H9 (cell line): Measurements from ENCODE around the gene C15orf61. TPM values are rescaled to one million over a fixed set of nuclear protein-coding genes. Genes with fewer than 3 reads are reported as not detected.

Experiments
- DNase-seq: peaks from one replicate; pipeline ENCODE4 v3.0.0-alpha.2; 2017
- H2AFZ ChIP-seq: one replicate; pipeline ENCODE4 v1.6.1; 2013; ENCODE audit warnings: mild to moderate bottlenecking, low read length, control low read depth, moderate library complexity
- H2AK5ac ChIP-seq: 2 replicates; pipeline ENCODE4 v1.6.1; 2013; ENCODE audit warnings: low read length, control low read depth, mixed read lengths; ENCODE audit not compliant: insufficient read length
- H2BK120ac ChIP-seq: one replicate; pipeline ENCODE4 v1.6.1; 2013; ENCODE audit warnings: low read depth, mild to moderate bottlenecking, low read length, control low read depth, inconsistent platforms; ENCODE audit not compliant: poor library complexity, severe bottlenecking
- H2BK12ac ChIP-seq: 2 replicates; pipeline ENCODE4 v1.6.1; 2013; ENCODE audit warnings: low read length, control low read depth, mixed read lengths, low read depth; ENCODE audit not compliant: insufficient read length
- H2BK15ac ChIP-seq: 2 replicates; pipeline ENCODE4 v1.6.1; 2013; ENCODE audit warnings: low read depth, low read length, control low read depth
- H2BK20ac ChIP-seq: one replicate; pipeline ENCODE4 v1.6.1; 2013; ENCODE audit warnings: low read depth, mild to moderate bottlenecking, low read length, control low read depth, inconsistent platforms; ENCODE audit not compliant: poor library complexity, severe bottlenecking
- H2BK5ac ChIP-seq: 2 replicates; pipeline ENCODE4 v1.6.1; 2013; ENCODE audit warnings: low read length, control low read depth, mixed read lengths; ENCODE audit not compliant: insufficient read length
- H3K14ac ChIP-seq: 2 replicates; pipeline ENCODE4 v1.6.1; 2013; ENCODE audit warnings: low read length, control low read depth; ENCODE audit not compliant: insufficient read depth
- H3K18ac ChIP-seq: 2 replicates; pipeline ENCODE4 v1.6.1; 2013; ENCODE audit warnings: low read depth, mild to moderate bottlenecking, mixed read lengths, low read length, control low read depth; ENCODE audit not compliant: insufficient read length
- H3K23ac ChIP-seq: 2 replicates; pipeline ENCODE4 v1.6.1; 2013; ENCODE audit warnings: low read length, control low read depth, mixed read lengths, low read depth; ENCODE audit not compliant: insufficient read length
- H3K23me2 ChIP-seq: 2 replicates; pipeline ENCODE4 v1.6.1; 2013; ENCODE audit warnings: low read depth, mild to moderate bottlenecking, mixed read lengths, low read length, control low read depth; ENCODE audit not compliant: insufficient read length, poor library complexity, severe bottlenecking
- H3K27ac ChIP-seq: 2 replicates; pipeline ENCODE4 v1.5.1; 2013; ENCODE audit warnings: low read length, control low read depth, mixed read lengths, low read depth; ENCODE audit not compliant: insufficient read length
- H3K27me3 ChIP-seq: 2 replicates; pipeline ENCODE4 v1.6.1; 2013; ENCODE audit warnings: low read length, control low read depth, inconsistent platforms; ENCODE audit not compliant: insufficient read depth
- H3K4ac ChIP-seq: 2 replicates; pipeline ENCODE4 v1.6.1; 2013; ENCODE audit warnings: low read depth, mild to moderate bottlenecking, control low read depth, inconsistent platforms, low read length, moderate library complexity
- H3K4me1 ChIP-seq: 2 replicates; pipeline ENCODE4 v1.6.1; 2013; ENCODE audit warnings: low read length, control low read depth, inconsistent platforms; ENCODE audit not compliant: insufficient read depth
- H3K4me2 ChIP-seq: 2 replicates; pipeline ENCODE4 v1.6.1; 2013; ENCODE audit warnings: low read length, control low read depth, mixed read lengths; ENCODE audit not compliant: insufficient read length, insufficient read depth
- H3K56ac ChIP-seq: 2 replicates; pipeline ENCODE4 v1.6.1; 2013; ENCODE audit warnings: low read depth, mild to moderate bottlenecking, mixed read lengths, low read length, control low read depth; ENCODE audit not compliant: insufficient read length
- H3K79me1 ChIP-seq: 2 replicates; pipeline ENCODE4 v1.6.1; 2013; ENCODE audit warnings: low read depth, mild to moderate bottlenecking, moderate library complexity, low read length, control low read depth, inconsistent platforms; ENCODE audit not compliant: insufficient read depth, poor library complexity, severe bottlenecking
- H3K79me2 ChIP-seq: 2 replicates; pipeline ENCODE4 v1.6.1; 2013; ENCODE audit warnings: low read length, control low read depth, inconsistent platforms; ENCODE audit not compliant: insufficient read depth
- H3K9ac ChIP-seq: 2 replicates; pipeline ENCODE4 v1.6.1; 2013; ENCODE audit warnings: low read length, control low read depth, mixed read lengths; ENCODE audit not compliant: insufficient read length; ENCODE audit errors: extremely low read depth
- H3K9me3 ChIP-seq: one replicate; pipeline ENCODE4 v1.6.1; 2013; ENCODE audit warnings: low read depth, low read length, inconsistent platforms; ENCODE audit not compliant: control insufficient read depth
- H3T11ph ChIP-seq: one replicate; pipeline ENCODE4 v1.6.1; 2013; ENCODE audit warnings: mild to moderate bottlenecking, low read length, control low read depth, inconsistent platforms
- H4K20me1 ChIP-seq: one replicate; pipeline ENCODE4 v1.6.1; 2013; ENCODE audit not compliant: control insufficient read depth, insufficient read length, insufficient read depth
- H4K5ac ChIP-seq: 2 replicates; pipeline ENCODE4 v1.6.1; 2013; ENCODE audit warnings: low read depth, mild to moderate bottlenecking, mixed read lengths, low read length, control low read depth; ENCODE audit not compliant: insufficient read length
- H4K8ac ChIP-seq: replicated peaks from 2 replicates; pipeline ENCODE4 v1.6.1; 2013; ENCODE audit warnings: low read length, control low read depth, mixed read lengths, low read depth; ENCODE audit not compliant: insufficient read length
- H4K91ac ChIP-seq: 2 replicates; pipeline ENCODE4 v1.6.1; 2013; ENCODE audit warnings: low read depth, mild to moderate bottlenecking, moderate library complexity, mixed read lengths, low read length, control low read depth; ENCODE audit not compliant: insufficient read length
- H3K27ac Mint-ChIP-seq, 3 experiments: 2 replicates in 2 of 3; 3 replicates in 1 of 3; pipeline ENCODE4 v1.8.0; 2020 to 2021; ENCODE audit warnings: mixed read lengths in 3 of 3, mild to moderate bottlenecking in 1 of 3, moderate library complexity in 1 of 3
- H3K27me3 Mint-ChIP-seq: 2 replicates; pipeline ENCODE4 v1.8.0; 2021; ENCODE audit warnings: low read depth, mild to moderate bottlenecking, moderate library complexity, mixed read lengths
- H3K36me3 Mint-ChIP-seq, 3 experiments: 2 replicates in 2 of 3; 3 replicates in 1 of 3; pipeline ENCODE4 v1.8.0; 2020 to 2021; ENCODE audit warnings: low read depth in 3 of 3, mixed read lengths in 3 of 3; ENCODE audit not compliant: insufficient read depth in 1 of 3
- H3K4me1 Mint-ChIP-seq, 2 experiments: 2 replicates each; pipeline ENCODE4 v1.8.0; 2020; ENCODE audit warnings: mixed read lengths in 2 of 2
- H3K4me3 Mint-ChIP-seq, 2 experiments: 2 replicates in 1 of 2; 3 replicates in 1 of 2; pipeline ENCODE4 v1.8.0; 2020 to 2021; ENCODE audit warnings: mild to moderate bottlenecking in 2 of 2, mixed read lengths in 2 of 2, moderate library complexity in 1 of 2
- H3K9me3 Mint-ChIP-seq, 2 experiments: 2 replicates in 1 of 2; 3 replicates in 1 of 2; pipeline ENCODE4 v1.8.0; 2020; ENCODE audit warnings: mild to moderate bottlenecking in 2 of 2, mixed read lengths in 2 of 2, moderate library complexity in 1 of 2
- WGBS: extraction: QIAGEN DNeasy Blood & Tissue Kit; methylation state at CpG from one replicate; pipeline ENCODE4 v1.1.7; 2013; ENCODE audit warnings: missing lambda C conversion rate, low lambda C conversion rate, mixed read lengths; ENCODE audit not compliant: insufficient read length; ENCODE audit errors: extremely low coverage; 5-methylcytosine and 5-hydroxymethylcytosine counted together
- total RNA-seq: library from RNA; stranded (reverse); gene quantifications from 2 replicates; pipeline ENCODE4 v1.2.1, GENCODE V29; 2021
- TF ChIP-seq, protein P1 (sequence below): fragments of 200-600 bp; sonication (generic); conservative IDR thresholded peaks from 3 replicates; pipeline ENCODE4 v1.8.0; 2021; ENCODE audit warnings: antibody characterized with exemption, mild to moderate bottlenecking

C15orf61 gene
- total RNA-seq, 1 experiment from 2014 or later: 2.6 TPM

DNA sequence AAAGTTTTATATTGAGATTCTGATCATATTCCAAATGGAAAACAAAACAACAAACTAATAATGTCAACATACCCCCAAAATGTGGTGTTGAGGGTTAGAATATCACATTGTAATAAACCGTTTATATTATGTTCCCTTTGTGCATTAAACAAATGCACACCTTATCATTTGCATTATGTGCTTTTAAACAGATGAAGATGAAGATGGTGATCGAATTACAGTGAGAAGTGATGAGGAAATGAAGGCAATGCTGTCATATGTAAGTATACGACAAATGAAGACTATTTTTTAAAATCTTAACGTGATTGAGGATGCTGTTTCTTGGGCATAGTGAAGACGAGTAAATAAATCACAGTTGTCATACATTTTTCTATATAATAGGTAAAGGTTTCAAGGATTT is 42.2 kb downstream of the C15orf61 start:
- H3K4me2 ChIP-seq: no peak overlapping the region
- no peak overlapping the region for H2BK15ac ChIP-seq
- H2AFZ ChIP-seq: no peak overlapping the region
- no peaks in the 10 kb centered on the region for H4K20me1 ChIP-seq
- peaks cover 24 to 26% of the 10 kb centered on the region in 2 experiments for H3K4me1 Mint-ChIP-seq
- H4K8ac ChIP-seq: no peak overlapping the region
- no peak overlapping the region for H4K5ac ChIP-seq
- no peaks in the 10 kb centered on the region for H3K79me2 ChIP-seq
- H3K27ac ChIP-seq: no peak overlapping the region
- H3K27ac Mint-ChIP-seq: no peak overlapping the region
- peaks cover 2 to 3% of the 10 kb centered on the region in 2 experiments; a peak in 4 of 5 replicates for H3K9me3 Mint-ChIP-seq
- TF ChIP-seq, protein P1, sequence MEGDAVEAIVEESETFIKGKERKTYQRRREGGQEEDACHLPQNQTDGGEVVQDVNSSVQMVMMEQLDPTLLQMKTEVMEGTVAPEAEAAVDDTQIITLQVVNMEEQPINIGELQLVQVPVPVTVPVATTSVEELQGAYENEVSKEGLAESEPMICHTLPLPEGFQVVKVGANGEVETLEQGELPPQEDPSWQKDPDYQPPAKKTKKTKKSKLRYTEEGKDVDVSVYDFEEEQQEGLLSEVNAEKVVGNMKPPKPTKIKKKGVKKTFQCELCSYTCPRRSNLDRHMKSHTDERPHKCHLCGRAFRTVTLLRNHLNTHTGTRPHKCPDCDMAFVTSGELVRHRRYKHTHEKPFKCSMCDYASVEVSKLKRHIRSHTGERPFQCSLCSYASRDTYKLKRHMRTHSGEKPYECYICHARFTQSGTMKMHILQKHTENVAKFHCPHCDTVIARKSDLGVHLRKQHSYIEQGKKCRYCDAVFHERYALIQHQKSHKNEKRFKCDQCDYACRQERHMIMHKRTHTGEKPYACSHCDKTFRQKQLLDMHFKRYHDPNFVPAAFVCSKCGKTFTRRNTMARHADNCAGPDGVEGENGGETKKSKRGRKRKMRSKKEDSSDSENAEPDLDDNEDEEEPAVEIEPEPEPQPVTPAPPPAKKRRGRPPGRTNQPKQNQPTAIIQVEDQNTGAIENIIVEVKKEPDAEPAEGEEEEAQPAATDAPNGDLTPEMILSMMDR: no peak
- H3K27me3 Mint-ChIP-seq: no peaks in the 10 kb centered on the region
- no peaks in the 10 kb centered on the region for H3K27me3 ChIP-seq
- H3K23me2 ChIP-seq: no peaks in the 10 kb centered on the region
- no peak for DNase-seq
- H3K23ac ChIP-seq: no peak overlapping the region
- H3K56ac ChIP-seq: no peak overlapping the region
- no peak overlapping the region for H3K4ac ChIP-seq
- H3K79me1 ChIP-seq: no peaks in the 10 kb centered on the region
- H3K4me1 ChIP-seq: no peaks in the 10 kb centered on the region
- H2BK5ac ChIP-seq: no peak overlapping the region
- H2BK12ac ChIP-seq: no peak overlapping the region
- no peak overlapping the region for H2AK5ac ChIP-seq
- H3K36me3 Mint-ChIP-seq: peaks cover 3 to 6% (median 4%) of the 10 kb centered on the region in 3 experiments; a peak in 5 of 7 replicates
- H3K18ac ChIP-seq: no peak overlapping the region
- H4K91ac ChIP-seq: no peak overlapping the region
- H3K4me3 Mint-ChIP-seq: no peak overlapping the region
- H3K14ac ChIP-seq: no peak overlapping the region
- no CpG with 5 or more reads among the region's 5 CpGs for WGBS
- H3K9me3 ChIP-seq: no peaks in the 10 kb centered on the region
- H2BK20ac ChIP-seq: no peak overlapping the region
- H3T11ph ChIP-seq: no peak overlapping the region
- H2BK120ac ChIP-seq: no peak overlapping the region
- H3K9ac ChIP-seq: no peak overlapping the region
